IMR-90 (cell line): ENCODE results near the gene UBE2E2. TPM values are rescaled to one million over a fixed set of nuclear protein-coding genes. Genes with fewer than 3 reads are reported as not detected.

ENCODE experiments used
- ATAC-seq: fragments of 200-7000 bp; cut with Tn5 transposase; 2 replicates; pipeline ENCODE4 v1.9.1; 2020; ENCODE audit warnings: low read depth, mild to moderate bottlenecking, moderate library complexity
- BruUV-seq: library from RNA; stranded (reverse); fragments of 400-500 nt; replicated peaks from 2 replicates; lab custom pipeline; 2021; lab: Mats Ljungman, UMichigan
- CTCF ChIA-PET: fragments of 300-600 bp; formaldehyde crosslinking; extraction: SDS; loops from one replicate; lab custom pipeline; 2021; ENCODE audit warnings: antibody characterized with exemption; lab: Yijun Ruan, JAX
- POLR2A ChIA-PET: fragments of 300-600 bp; sonication (Branson Sonifier 250); formaldehyde crosslinking; loops from one replicate; lab custom pipeline; 2022; ENCODE audit warnings: antibody characterized with exemption; ENCODE audit not compliant: unreplicated experiment; lab: Charles Lee
- DNase-seq: peaks from one replicate; pipeline ENCODE4 v3.0.0; 2013
- H2AFZ ChIP-seq: replicated peaks from 2 replicates; pipeline ENCODE3; 2013; ENCODE audit warnings: low read length, mild to moderate bottlenecking; ENCODE audit not compliant: poor library complexity
- H2AK5ac ChIP-seq: 2 replicates; pipeline ENCODE4 v1.6.1; 2013; ENCODE audit warnings: low read depth, low read length, inconsistent platforms
- H2AK9ac ChIP-seq: replicated peaks from 2 replicates; pipeline ENCODE3; 2013; ENCODE audit warnings: mild to moderate bottlenecking, low read depth, low read length, moderate library complexity; ENCODE audit not compliant: poor library complexity
- H2BK120ac ChIP-seq: 2 replicates; pipeline ENCODE4 v1.6.1; 2013; ENCODE audit warnings: low read depth, low read length, inconsistent platforms
- H2BK15ac ChIP-seq: 3 replicates; pipeline ENCODE4 v1.6.1; 2013; ENCODE audit warnings: low read depth, low read length, inconsistent platforms
- H2BK20ac ChIP-seq: 2 replicates; pipeline ENCODE4 v1.6.1; 2013; ENCODE audit warnings: low read depth, mild to moderate bottlenecking, inconsistent platforms, low read length, moderate library complexity
- H2BK5ac ChIP-seq: 2 replicates; pipeline ENCODE4 v1.6.1; 2013; ENCODE audit warnings: mild to moderate bottlenecking, low read depth, low read length, inconsistent platforms; ENCODE audit not compliant: poor library complexity, severe bottlenecking
- H3K14ac ChIP-seq: replicated peaks from 2 replicates; pipeline ENCODE4 v1.6.1; 2013; ENCODE audit warnings: low read depth, low read length, inconsistent platforms
- H3K18ac ChIP-seq: 2 replicates; pipeline ENCODE4 v1.6.1; 2013; ENCODE audit warnings: low read depth, low read length, control low read depth
- H3K23ac ChIP-seq: 2 replicates; pipeline ENCODE4 v1.6.1; 2013; ENCODE audit warnings: low read depth, low read length, inconsistent platforms
- H3K27ac ChIP-seq: 2 replicates; pipeline ENCODE4 v1.5.1; 2013; ENCODE audit warnings: mild to moderate bottlenecking, control low read depth, low read length; ENCODE audit not compliant: insufficient read depth
- H3K27me3 ChIP-seq: 2 replicates; pipeline ENCODE4 v1.6.1; 2013; ENCODE audit warnings: low read length; ENCODE audit not compliant: control insufficient read depth, insufficient read depth
- H3K36me3 ChIP-seq: 2 replicates; pipeline ENCODE4 v1.6.1; 2013; ENCODE audit warnings: low read length, mixed read lengths; ENCODE audit not compliant: control insufficient read depth, insufficient read depth
- H3K4ac ChIP-seq: 2 replicates; pipeline ENCODE4 v1.6.1; 2013; ENCODE audit warnings: low read depth, low read length, inconsistent platforms
- H3K4me1 ChIP-seq: 2 replicates; pipeline ENCODE4 v1.6.1; 2013; ENCODE audit warnings: low read length, mixed read lengths; ENCODE audit not compliant: control insufficient read depth, insufficient read depth
- H3K4me2 ChIP-seq: 2 replicates; pipeline ENCODE4 v1.6.1; 2013; ENCODE audit warnings: low read depth, mild to moderate bottlenecking, control low read depth, low read length, moderate library complexity
- H3K4me3 ChIP-seq: 2 replicates; pipeline ENCODE4 v1.5.1; 2013; ENCODE audit warnings: low read depth, mild to moderate bottlenecking, control low read depth, low read length, moderate library complexity; ENCODE audit not compliant: insufficient read depth
- H3K56ac ChIP-seq: 2 replicates; pipeline ENCODE4 v1.6.1; 2013; ENCODE audit warnings: low read length, inconsistent platforms; ENCODE audit not compliant: insufficient read depth; ENCODE audit errors: extremely low read depth
- H3K79me1 ChIP-seq, 2 experiments: 2 replicates each; pipeline ENCODE4 v1.6.1; 2013; ENCODE audit warnings: low read length in 2 of 2, inconsistent platforms in 1 of 2, low read depth in 1 of 2
- H3K9ac ChIP-seq: 2 replicates; pipeline ENCODE4 v1.6.1; 2013; ENCODE audit warnings: low read depth, low read length, control low read depth
- H3K9me1 ChIP-seq: 2 replicates; pipeline ENCODE4 v1.6.1; 2013; ENCODE audit warnings: low read length, inconsistent platforms; ENCODE audit not compliant: insufficient read depth
- H3K9me3 ChIP-seq: 2 replicates; pipeline ENCODE4 v1.6.1; 2013; ENCODE audit warnings: low read length; ENCODE audit not compliant: control insufficient read depth, insufficient read depth
- H4K20me1 ChIP-seq: 2 replicates; pipeline ENCODE4 v1.6.1; 2013; ENCODE audit warnings: low read length, inconsistent platforms; ENCODE audit not compliant: insufficient read depth
- H4K5ac ChIP-seq: 2 replicates; pipeline ENCODE4 v1.6.1; 2013; ENCODE audit warnings: mild to moderate bottlenecking, low read depth, low read length, control low read depth
- H4K8ac ChIP-seq, 2 experiments: 2 replicates each; pipeline ENCODE4 v1.6.1; 2013; ENCODE audit warnings: low read depth in 2 of 2, low read length in 2 of 2, control low read depth in 1 of 2, inconsistent platforms in 1 of 2
- H4K91ac ChIP-seq: 2 replicates; pipeline ENCODE4 v1.6.1; 2013; ENCODE audit warnings: low read depth, low read length, inconsistent platforms; ENCODE audit not compliant: insufficient read depth
- BHLHE40 ChIP-seq: fragments of 150-350 bp; IDR thresholded peaks from 2 replicates; pipeline ENCODE4 v1.6.1; 2016; ENCODE audit warnings: mild to moderate bottlenecking, low read depth, low read length
- CHD1 ChIP-seq: IDR thresholded peaks from 2 replicates; pipeline ENCODE4 v1.6.1; 2012; ENCODE audit warnings: low read depth, low read length, improper control_type of control experiment
- MAFK ChIP-seq: IDR thresholded peaks from 2 replicates; pipeline ENCODE4 v1.6.1; 2012; ENCODE audit warnings: low read depth, low read length, improper control_type of control experiment
- RCOR1 ChIP-seq: IDR thresholded peaks from 2 replicates; pipeline ENCODE4 v1.6.1; 2012; ENCODE audit warnings: mild to moderate bottlenecking, low read length, improper control_type of control experiment; ENCODE audit not compliant: insufficient replicate concordance
- WGBS, 2 experiments: methylation state at CpG; one replicate each; pipeline versions ENCODE4 v1.1.5 to v1.1.7; 2013; ENCODE audit warnings: missing lambda C conversion rate in 2 of 2; ENCODE audit not compliant: insufficient read length in 1 of 2; ENCODE audit errors: extremely low coverage in 2 of 2; 5-methylcytosine and 5-hydroxymethylcytosine counted together
- dilution Hi-C: fragments of 300-500 bp; cut with HindIII; formaldehyde crosslinking; loops from one replicate; pipeline ENCODE4 v1.14.3; 2018; ENCODE audit warnings: low sequenced_read_pairs; ENCODE audit not compliant: unreplicated experiment
- in situ Hi-C: fragments of 300-500 bp; cut with MboI; formaldehyde crosslinking; loops from 3 replicates; pipeline ENCODE4 v1.14.3; 2019; ENCODE audit warnings: low sequenced_read_pairs, inconsistent platforms, mixed read lengths
- intact Hi-C: fragments of 100-400 bp; cut with micrococcal nuclease; formaldehyde crosslinking; loops from 2 replicates; pipeline ENCODE4 v1.10.0; 2022
- polyA plus RNA-seq, 3 experiments: library from polyadenylated mRNA; depleted of rRNA; stranded (reverse); fragments of >200 nt; gene quantifications; 2 replicates each; pipeline ENCODE4 v1.2.3, GENCODE V29; 2012; ENCODE audit warnings: low replicate concordance in 1 of 3
- total RNA-seq: library from RNA; depleted of rRNA; stranded (reverse); fragments of >200 nt; gene quantifications from 2 replicates; pipeline ENCODE4 v1.2.3, GENCODE V29; 2012

The UBE2E2 gene
- total and polyA plus RNA-seq, 2 of the 4 experiments (the other 2 are of a cell fraction): 18.6 to 32.7 TPM

- intact Hi-C loops: no loop called here
- peaks cover 3 to 7% of the 10 kb centered on the region in 2 experiments; a peak in 2 of 4 replicates for H3K79me1 ChIP-seq
- H2BK120ac ChIP-seq: no peak overlapping the region
- 94% methylated on average over 2 of the region's 4 CpGs; no CpG with 5 or more reads in 1 of the 2 experiments for WGBS, 2 experiments
- no peak overlapping the region for H4K5ac ChIP-seq
- H3K4me2 ChIP-seq: no peak overlapping the region
- H2BK20ac ChIP-seq: no peak overlapping the region
- H2AFZ ChIP-seq: no peak overlapping the region
- no peak overlapping the region for H3K27ac ChIP-seq
- H2BK15ac ChIP-seq: no peak overlapping the region
- H3K9ac ChIP-seq: no peak overlapping the region
- POLR2A ChIA-PET: no interaction called here
- CTCF ChIA-PET: no interaction called here
- no peak overlapping the region for H3K18ac ChIP-seq
- no peaks in the 10 kb centered on the region for H3K9me1 ChIP-seq
- H4K20me1 ChIP-seq: no peaks in the 10 kb centered on the region
- no peak for TF ChIP-seq MAFK
- no peak for TF ChIP-seq RCOR1
- no peak for TF ChIP-seq CHD1
- no peak for TF ChIP-seq BHLHE40
- H4K91ac ChIP-seq: no peak overlapping the region
- no peaks in the 10 kb centered on the region for H3K36me3 ChIP-seq
- no peak overlapping the region for H3K23ac ChIP-seq
- no peak overlapping the region for H2AK9ac ChIP-seq
- no peak overlapping the region for H2BK5ac ChIP-seq
- H4K8ac ChIP-seq: no peak overlapping the region
- H3K4me1 ChIP-seq: no peaks in the 10 kb centered on the region
- no peak overlapping the region for H3K4me3 ChIP-seq
- H3K56ac ChIP-seq: no peak overlapping the region
- ATAC-seq (no peak), DNase-seq (no peak)
- no peak overlapping the region for H2AK5ac ChIP-seq
- peaks cover 6% of the 10 kb centered on the region; the same call in 1 of the 2 replicates for H3K9me3 ChIP-seq
- no peak overlapping the region for H3K4ac ChIP-seq
- H3K14ac ChIP-seq: peak overlapping the region; percentile 53; the same call in 1 of the 2 replicates
- dilution Hi-C loops: no loop called here
- no TSS peak for BruUV-seq
- in situ Hi-C loops: no loop called here
- no peaks in the 10 kb centered on the region for H3K27me3 ChIP-seq
These were observed 271.6 kb downstream of the UBE2E2 start for GRCh38 chr3:23474580-23475357.
